HG02571 (cell line): ENCODE measurements around the gene ITIH5.
"Not testable (repeated sequence)": the region's sequence is repeated elsewhere in the genome, so short reads cannot be mapped to it uniquely, and the experiment has no call there.

ENCODE experiments used
- ATAC-seq: cut with Tn5 transposase; IDR thresholded peaks from one replicate; pipeline ENCODE4 v1.9.1; 2021; ENCODE audit warnings: mild to moderate bottlenecking, moderate library complexity; ENCODE audit not compliant: unreplicated experiment

ITIH5 gene

DNA sequence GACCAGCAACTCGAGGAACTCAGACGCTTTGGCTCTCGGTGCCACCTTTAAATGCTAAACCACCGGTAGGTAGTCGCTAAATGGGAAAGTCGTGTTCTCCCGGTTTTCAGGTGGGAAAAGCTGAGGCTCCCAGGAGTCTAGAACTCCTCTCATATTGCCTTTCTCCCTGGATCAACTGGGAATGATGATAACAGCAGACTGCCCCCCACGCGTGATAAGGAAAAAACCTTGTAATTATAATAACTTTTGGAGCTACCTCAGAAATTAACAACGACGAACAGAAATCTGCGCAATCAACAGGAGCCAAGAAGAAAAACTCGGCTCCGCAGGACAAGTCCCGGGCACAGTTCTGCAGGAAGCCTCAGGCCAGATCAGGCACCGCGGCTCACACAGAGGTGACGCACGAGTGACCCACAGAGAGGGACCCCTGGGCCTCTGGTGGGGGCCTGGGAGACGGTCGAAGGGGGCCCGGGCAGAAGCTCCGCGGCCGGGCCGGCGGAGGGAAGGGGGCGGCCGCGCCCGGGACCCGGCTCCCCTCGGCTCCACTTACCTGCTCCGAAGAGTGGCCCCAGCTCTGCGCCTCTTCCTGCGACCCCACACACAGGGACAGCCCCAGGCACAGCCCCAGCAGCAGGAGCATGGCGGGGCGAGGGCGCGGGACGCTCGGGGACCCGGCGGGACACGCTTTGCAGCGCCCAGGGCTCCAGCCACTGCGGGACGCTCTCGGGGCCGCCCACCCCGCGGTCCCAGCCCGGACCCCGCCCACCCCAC lies at the start of gene ITIH5:
ITIH5 (minus strand) TSS at position 714 of the 771 bp plus-strand sequence; CDS start at position 640, 74 bp downstream.
- ATAC-seq = no peak

DNA sequence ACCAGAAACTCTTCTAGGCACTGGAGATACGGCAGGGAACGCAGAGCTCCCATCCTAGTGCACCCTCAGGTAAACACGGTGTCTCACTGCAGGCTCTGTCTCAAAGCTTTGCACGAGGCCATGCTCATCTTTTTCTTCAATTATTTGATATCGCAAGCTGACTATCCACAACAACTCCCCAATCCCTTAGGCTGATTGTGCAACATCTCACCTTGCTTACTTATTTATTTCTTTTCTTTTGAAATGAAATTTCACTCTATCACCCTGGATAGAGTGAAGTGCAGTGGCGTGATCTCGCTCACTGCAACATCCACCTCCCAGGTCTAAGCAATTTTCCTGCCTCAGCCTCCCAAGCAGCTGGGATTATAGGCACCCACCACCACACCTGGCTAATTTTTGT lies 48.7 kb upstream of the ITIH5 start:
- ATAC-seq = no peak

DNA sequence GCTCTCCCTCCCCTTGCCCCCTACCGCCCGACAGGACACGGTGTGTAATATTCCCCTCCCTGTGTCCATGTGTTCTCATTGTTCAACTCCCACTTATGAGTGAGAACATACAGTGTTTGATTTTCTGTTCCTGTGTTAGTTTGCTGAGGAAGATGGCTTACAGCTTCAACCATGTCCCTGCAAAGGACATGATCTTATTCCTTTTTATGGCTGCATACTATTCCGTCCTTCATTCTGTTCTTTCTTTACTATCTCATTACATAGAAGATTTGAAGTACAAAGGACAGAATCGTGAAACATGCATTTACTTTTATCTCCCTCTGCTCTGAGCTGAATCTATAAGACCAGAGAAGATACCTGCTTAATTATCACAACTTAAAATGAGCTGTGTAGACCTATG lies 44.3 kb upstream of the ITIH5 start:
- ATAC-seq = not testable (repeated sequence)

DNA sequence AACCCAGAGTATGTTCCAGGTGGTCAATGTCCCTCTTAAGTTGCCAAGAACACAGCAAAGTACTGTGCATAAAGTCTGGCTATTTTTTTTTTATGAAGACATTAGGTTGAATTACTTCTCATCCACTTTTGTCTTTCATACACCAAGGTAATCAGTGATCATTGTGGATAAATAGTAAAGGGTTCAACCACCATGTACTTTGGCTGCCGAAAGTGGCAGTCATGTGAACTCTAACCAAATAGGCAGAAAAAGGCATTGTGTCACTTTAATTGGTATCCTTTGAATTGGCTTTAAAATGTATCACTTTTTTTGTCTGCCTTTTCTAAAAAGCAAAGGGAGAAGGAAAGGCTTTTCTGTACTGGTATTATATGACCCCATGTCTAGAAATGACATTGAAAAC lies 43.7 kb upstream of the ITIH5 start:
- ATAC-seq = no peak

DNA sequence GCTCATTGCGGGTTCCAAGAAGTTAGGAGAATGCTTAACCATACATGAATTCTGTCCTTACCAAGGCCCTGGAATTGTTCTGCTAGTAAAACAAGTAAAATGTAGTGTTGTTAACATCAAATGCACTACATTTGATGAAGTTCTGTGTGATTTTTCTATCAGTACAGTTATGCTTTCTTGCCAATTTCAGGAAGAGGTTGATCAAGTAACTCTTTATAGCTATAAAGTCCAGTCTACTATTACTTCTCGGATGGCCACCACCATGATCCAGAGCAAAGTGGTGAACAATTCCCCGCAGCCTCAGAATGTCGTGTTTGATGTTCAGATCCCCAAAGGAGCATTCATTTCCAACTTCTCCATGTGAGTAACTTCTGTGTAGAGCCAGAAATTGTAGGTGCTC lies 42.1 kb upstream of the ITIH5 start:
- ATAC-seq = no peak

DNA sequence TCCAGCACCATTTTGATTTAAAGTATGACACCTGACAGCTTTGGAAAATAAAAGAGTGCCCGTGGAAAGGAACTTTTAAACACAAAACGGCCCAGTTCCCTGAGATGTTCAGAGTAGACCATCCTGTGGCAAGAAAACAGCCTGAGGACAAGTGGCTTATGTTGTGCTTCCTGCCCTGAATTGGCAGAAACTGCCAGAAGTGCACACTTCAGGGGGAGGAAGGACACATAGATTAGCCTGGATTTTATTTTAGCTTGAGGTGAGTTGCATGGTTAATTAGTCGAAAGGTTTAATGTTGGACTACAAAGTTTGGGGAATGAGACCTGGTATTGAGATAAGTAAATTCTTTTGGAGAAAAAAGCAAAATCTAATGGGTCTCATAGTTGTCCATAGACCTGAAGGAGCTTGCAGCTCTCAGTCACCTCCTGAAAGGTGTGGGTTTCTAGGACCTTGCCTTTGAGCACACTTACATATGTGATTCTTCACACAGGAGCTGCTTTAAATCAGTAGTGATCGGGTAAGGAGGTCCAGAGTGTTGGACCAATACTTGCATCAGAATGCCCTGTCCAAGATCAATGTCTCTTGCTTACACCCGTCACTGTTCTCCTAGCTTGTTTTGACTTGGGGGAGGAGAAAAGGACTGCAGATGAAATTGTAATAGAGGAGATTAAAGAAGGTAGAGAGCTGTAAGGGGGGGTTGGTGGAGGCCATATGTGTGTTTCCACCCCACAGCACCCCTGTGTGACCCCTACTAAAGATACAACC lies 41.3 kb upstream of the ITIH5 start:
- no peak for ATAC-seq

GRCh38 chr10:7707102-7707501 lies 40.3 kb upstream of the ITIH5 start:
- no peak for ATAC-seq

DNA sequence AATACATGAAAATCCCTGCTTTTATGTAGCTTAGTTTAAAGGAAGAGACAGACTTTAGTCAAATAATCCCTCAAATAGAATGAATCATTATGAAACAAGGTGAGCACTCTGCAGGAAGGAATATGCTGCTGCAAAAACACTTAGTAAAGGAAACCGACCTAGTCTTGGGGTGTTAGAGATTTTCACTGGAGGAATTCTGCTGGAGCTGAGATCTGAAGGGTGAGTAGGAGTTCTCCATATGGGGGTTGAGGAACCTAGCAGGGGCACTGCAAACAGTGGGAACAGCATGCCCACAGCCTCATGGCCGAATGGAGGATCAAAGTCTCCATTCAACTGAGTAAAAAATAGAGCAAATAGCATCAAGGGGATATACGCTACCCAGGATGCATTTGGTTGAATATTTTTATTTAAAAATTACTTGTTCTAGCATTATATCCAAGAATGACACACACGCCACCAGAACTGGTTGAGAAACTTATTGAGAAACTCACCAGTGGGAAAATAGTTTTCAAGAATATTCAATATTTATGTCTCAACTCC lies 39.8 kb upstream of the ITIH5 start:
- ATAC-seq = no peak

DNA sequence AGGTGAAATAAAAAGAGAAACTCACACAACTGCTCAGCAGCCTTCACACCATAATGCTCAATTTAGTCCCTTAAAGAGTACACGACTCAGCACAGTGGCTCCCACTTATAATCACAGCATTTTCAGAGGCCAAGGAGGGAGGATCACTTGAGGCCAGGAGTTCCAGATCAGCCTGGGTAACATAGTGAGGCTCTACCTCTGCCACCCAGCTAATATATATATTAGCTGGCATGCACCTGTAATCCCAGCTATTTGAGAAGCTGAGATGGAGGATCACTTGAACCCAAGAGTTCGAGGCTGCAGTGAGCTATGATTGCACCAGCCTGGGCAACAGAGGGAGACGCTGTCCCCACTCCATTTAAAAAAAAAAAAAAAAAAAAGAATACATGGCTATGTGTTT lies 38.6 kb upstream of the ITIH5 start:
- no peak for ATAC-seq

- ATAC-seq = no peak
Observed at GRCh38 chr10:7704071-7705016, 37.6 kb upstream of the ITIH5 start.

DNA sequence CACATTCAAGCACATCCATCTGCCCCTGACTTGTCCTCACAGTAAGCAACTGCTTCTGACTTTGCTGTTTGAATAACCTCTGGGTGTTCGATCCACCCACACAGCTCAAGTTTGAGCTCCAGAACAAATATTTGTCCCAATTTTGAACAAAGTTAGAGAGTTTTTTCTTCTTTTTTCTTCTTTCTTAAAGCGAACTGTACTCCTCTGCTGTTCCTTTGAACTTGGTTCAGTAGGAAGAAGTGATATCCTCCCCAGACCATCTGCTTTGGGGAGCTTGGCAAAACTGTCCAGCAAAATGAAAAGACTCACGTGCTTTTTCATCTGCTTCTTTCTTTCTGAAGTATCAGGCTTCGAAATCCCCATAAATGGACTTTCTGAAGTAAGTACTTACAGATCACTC lies 36.4 kb upstream of the ITIH5 start, which contains the start of gene ITIH2:
ITIH2 (plus strand) TSS at position 177 of the 400 bp plus-strand sequence; CDS start at position 296, 119 bp downstream.
- ATAC-seq = no peak

DNA sequence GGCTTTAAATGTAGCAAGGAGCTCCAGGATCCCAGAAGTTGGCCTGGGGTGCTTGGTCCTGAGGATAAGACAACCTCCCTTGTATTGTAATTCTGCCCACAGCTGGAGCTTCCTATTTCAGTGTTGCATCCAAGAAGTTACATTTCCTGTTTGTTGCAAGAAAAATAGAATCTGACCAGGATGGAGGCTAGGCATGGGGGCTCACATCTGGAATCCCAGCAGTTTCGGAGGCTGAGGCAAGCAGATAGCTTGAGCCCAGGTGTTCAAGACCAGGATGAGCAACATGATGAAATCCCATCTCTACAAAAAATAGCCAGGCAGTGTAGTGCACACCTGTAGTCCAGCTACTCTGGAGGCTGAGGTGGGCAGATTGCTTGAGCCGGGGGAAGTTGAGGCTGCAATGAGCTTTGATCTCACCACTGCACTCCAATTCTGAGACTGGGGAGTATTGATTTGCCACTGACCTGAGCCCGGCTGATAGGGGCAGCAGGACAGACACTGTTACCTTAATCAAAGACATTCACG lies 35.6 kb upstream of the ITIH5 start:
- ATAC-seq = no peak

GRCh38 chr10:7701158-7701742 lies 34.5 kb upstream of the ITIH5 start:
- no peak for ATAC-seq

DNA sequence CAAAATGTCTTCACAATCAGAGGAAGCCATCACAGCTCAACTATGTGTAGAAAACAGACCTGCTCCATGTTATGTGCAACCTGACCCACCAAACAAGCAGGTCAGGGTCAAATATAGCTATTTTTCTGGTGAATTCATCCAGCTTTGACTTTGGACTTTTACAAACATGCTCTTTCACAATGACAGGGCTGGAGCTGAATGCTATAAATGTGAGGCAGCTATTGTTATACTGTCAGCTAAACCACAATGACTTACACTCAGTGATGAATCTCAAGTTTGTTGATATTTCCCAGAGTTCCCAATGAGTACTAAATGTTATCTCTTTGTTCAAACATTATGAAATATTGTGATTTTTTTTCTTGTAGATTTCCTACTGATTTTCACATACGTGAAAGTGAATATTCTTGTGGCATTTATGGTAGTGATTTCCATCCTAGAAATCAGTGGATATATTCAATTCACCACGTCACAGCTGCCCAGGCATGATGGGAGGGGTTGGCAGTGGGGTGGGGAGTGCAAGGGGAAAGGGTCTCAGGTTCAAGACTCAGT lies 33.9 kb upstream of the ITIH5 start:
- ATAC-seq = no peak

GRCh38 chr10:7697426-7697825 lies 30.7 kb upstream of the ITIH5 start:
- no peak for ATAC-seq

DNA sequence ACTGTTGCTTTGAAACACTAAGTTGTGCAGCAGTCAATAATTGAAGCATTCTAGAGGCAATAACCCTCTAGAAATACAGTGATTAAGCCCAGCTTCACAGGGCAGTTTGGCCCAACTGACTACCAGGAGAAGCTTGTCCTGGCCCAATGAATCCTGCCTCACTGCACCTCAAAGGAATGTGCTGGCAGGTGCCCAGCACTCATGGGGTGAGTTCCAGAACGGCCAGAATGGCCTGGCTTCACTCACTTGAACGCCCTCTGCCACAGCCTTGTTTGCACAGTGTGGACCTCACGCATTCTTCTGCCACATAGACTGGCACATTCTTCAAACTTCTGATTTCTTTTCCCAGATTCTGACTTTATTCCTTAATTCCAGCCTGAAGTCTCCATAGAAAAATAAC lies 29.8 kb upstream of the ITIH5 start:
- no peak for ATAC-seq

GRCh38 chr10:7693194-7693593 lies 26.4 kb upstream of the ITIH5 start:
- ATAC-seq = not testable (repeated sequence)

GRCh38 chr10:7692368-7692767 lies 25.6 kb upstream of the ITIH5 start:
- not testable (repeated sequence) for ATAC-seq

GRCh38 chr10:7690885-7691597 lies 24.3 kb upstream of the ITIH5 start:
- ATAC-seq = not testable (repeated sequence)
